HG03460 (cell line): ENCODE measurements around the gene HNRNPL.
"Not testable (repeated sequence)": the region's sequence is repeated elsewhere in the genome, so short reads cannot be mapped to it uniquely, and the experiment has no call there.

Source experiments
- ATAC-seq: cut with Tn5 transposase; IDR thresholded peaks from one replicate; pipeline ENCODE4 v1.9.1; 2021; ENCODE audit not compliant: unreplicated experiment

HNRNPL gene

GRCh38 chr19:38849860-38850435 is at the start of gene HNRNPL:
Gene HNRNPL (minus strand): TSS chr19:38849986. CDS start chr19:38849966, 20 bp downstream.
- peak; percentile 41 for ATAC-seq

- ATAC-seq, result no peak
Measured at GRCh38 chr19:38898788-38899446, 49.1 kb upstream of the HNRNPL start.

GRCh38 chr19:38894968-38895367 is 45.2 kb upstream of the HNRNPL start:
- no peak for ATAC-seq

- ATAC-seq, result no peak
Measured at GRCh38 chr19:38893341-38893771, 43.6 kb upstream of the HNRNPL start.

GRCh38 chr19:38892841-38893240 is 43.1 kb upstream of the HNRNPL start:
- ATAC-seq, result no peak

- no peak for ATAC-seq
Measured at GRCh38 chr19:38891771-38892170, 42.0 kb upstream of the HNRNPL start.

- no peak for ATAC-seq
Measured at GRCh38 chr19:38890686-38891085, 40.9 kb upstream of the HNRNPL start.

GRCh38 chr19:38889803-38890202 is 40.0 kb upstream of the HNRNPL start:
- no peak for ATAC-seq

- no peak for ATAC-seq
Measured at GRCh38 chr19:38888876-38889275, 39.1 kb upstream of the HNRNPL start.

GRCh38 chr19:38884691-38885090 is 34.9 kb upstream of the HNRNPL start:
- ATAC-seq, result not testable (repeated sequence)

GRCh38 chr19:38883286-38883685 is 33.5 kb upstream of the HNRNPL start:
- ATAC-seq, result no peak

- ATAC-seq, result no peak
Measured at GRCh38 chr19:38880882-38881609, 31.3 kb upstream of the HNRNPL start.

- no peak for ATAC-seq
Measured at GRCh38 chr19:38880076-38880881, 30.5 kb upstream of the HNRNPL start.

- ATAC-seq, result no peak
Measured at GRCh38 chr19:38879400-38879751, 29.6 kb upstream of the HNRNPL start.

GRCh38 chr19:38878575-38879399 is 29.0 kb upstream of the HNRNPL start:
- ATAC-seq, result no peak

- ATAC-seq, result peak; percentile 66
Measured at GRCh38 chr19:38877781-38878574, 28.2 kb upstream of the HNRNPL start, which contains the start of gene RINL. Gene RINL (minus strand): TSS chr19:38878275. CDS start chr19:38876742, 1,533 bp downstream.

- ATAC-seq, result no peak
Measured at GRCh38 chr19:38875656-38876395, 26.0 kb upstream of the HNRNPL start.

GRCh38 chr19:38873400-38873799 is 23.6 kb upstream of the HNRNPL start:
- ATAC-seq, result not testable (repeated sequence)

- ATAC-seq, result no peak
Measured at GRCh38 chr19:38870612-38871011, 20.8 kb upstream of the HNRNPL start.
